HG03354 (cell line): ENCODE data around the gene FADS3.

Experiments used
- ATAC-seq: cut with Tn5 transposase; IDR thresholded peaks from one replicate; pipeline ENCODE4 v1.9.1; 2021; ENCODE audit warnings: mild to moderate bottlenecking; ENCODE audit not compliant: unreplicated experiment, poor library complexity, severe bottlenecking

Gene FADS3

DNA sequence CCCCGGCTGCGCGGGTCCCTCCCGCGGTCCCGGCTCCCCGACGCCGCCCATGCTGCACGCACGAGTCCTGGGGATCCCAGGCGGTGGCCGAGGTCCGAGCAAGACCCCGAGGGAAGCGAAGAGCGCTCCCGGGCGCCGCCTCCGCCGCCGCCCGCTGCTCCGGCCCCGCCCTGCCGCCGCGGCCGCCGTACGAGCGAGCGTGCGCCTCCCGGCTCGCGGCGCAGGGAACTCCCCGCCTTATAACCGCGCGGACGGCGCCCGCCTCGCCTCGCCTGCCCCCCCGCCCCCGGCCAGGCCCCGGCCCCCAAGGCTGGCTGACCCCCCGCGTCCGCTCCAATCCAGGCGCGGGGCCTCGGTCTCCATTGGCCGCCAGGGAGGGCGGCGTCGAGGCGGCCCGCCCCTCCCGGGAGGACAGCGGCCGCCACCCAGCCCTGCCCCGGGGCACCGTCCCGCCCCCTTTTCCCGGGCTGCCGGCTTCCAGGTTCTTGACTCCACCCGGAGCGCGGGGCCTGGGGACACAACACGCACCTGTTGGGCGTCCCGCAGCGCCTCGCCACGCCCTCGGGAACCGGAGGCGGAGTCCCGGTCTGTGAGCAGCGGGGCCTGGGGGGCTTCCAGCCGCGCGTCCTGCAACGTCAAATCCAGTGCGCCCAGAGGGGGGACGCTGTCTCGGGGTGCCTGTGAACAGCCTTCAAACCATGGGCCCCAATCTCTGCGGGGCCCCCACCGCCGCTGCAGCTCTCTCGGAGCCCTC, at the start of gene FADS3:
Gene FADS3, minus strand, starts transcription at position 215 of the 754 bp plus-strand sequence. Its CDS starts 164 bp downstream, at position 51.
- no peak for ATAC-seq

- no peak for ATAC-seq
These were observed 49.1 kb upstream of the FADS3 start for GRCh38 chr11:61940466-61940865.

DNA sequence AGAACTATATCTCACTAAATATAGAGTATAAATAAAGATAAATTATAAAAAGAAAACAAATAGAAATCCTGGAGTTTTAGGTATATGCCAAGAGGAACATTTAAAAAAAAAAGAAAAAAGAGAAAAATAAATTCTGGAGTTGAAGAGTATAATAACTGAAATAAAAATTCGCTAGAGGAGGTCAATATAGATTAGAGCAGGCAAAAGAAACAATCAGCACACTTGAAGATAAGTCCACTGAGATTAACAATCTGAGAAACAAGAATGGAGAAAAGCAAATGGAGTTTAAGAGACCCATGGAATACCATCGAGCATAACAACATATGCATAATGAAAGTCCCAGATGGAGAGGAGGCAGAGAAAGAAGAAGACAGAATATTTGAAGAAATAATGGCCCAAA, 44.5 kb upstream of the FADS3 start:
- ATAC-seq, result no peak

DNA sequence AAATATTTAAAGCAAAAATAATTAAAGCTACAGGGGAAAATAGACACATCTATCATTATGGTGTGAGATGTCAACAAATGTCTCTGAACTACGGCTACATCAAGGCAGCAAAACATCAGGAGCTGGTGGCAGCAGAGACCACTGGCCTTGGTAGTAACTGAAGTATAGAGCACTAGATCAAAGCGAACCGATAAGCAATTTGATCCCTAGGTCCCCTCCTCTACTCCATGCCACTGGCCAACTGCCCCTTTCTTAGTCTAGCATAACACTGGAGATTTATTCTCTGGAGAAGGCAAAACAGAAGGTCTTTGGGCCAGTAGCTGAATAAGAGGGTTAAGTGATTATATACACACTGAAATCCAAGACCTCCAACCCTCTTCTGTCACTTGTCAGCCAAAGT, 39.6 kb upstream of the FADS3 start:
- ATAC-seq, result no peak

GRCh38 chr11:61928606-61929005, 37.3 kb upstream of the FADS3 start:
- ATAC-seq, result no peak

DNA sequence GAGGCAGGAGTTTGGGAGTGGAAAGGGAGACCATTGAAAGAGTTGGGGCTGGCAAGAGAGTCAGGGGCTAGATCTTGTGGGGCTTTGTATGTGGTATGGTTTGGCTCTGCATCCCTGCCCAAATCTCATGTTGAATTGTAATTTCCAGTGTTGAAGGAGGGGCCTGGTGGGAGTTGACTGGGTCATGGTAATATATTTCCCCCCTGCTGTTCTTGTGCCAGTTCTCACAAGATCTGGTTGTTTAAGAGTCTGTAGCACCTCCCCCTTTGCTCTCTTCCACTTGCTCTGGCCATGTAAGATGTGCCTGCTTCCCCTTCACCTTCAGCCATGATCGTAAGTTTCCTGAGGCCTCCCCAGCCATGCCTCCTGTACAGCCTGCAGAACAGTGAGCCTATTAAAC, 36.2 kb upstream of the FADS3 start:
- ATAC-seq, result no peak

DNA sequence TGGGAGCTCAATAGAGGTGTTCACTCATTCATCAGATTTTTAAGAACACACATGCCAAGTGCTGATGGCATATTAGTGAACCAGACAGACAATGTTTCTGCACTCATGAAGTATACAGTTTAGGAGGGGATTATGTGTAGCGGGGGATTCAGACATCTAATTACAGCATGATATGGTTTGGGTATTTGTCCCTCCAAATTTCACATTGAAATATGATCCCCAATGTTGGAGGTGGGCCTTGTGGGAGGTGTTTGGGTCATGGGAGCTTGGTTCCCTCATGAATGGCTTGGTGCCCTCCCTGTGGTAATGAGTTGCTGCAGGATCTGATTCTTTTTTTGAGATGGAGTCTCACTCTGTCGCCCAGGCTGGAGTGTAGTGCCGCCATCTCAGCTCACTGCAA, 34.9 kb upstream of the FADS3 start:
- ATAC-seq, result no peak

DNA sequence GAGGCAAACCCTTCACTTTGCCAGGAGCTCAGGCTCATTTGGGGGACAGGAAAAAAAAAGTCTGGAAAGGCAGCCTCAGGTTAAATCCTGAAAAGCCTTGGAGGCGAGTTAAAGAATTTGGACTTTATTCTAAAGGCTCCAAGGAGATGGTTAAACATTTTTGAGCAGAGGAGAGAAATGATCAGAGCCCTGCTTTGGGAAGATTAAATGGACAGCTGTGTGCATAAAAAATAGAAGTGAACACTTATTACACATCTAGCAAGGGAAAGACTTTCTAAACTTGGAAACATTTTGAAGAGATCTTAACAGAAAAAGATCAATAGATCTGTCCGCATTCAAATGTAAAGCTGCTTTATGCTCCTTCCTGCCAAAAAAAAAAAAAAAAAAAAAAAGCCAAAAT, 34.4 kb upstream of the FADS3 start:
- ATAC-seq, result no peak

DNA sequence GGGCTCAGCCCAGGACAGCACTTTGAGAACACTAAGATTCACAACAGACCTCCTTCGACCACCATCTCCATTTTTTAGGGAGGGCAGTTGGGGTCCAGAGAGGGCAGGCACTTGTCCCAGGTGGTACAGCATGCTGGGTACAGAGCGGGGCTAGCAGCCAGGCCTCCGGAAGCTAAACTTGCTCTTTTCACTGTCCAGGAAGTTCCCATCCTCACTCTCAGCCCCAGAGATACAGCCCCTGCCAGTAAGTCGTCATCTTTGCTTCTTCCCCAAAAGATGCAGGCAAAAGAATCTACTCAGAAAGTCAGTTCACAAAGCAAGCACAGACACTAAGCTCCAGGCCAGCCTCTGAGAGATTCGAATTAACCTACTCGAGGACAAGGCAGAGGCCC, 32.7 kb upstream of the FADS3 start:
- no peak for ATAC-seq

DNA sequence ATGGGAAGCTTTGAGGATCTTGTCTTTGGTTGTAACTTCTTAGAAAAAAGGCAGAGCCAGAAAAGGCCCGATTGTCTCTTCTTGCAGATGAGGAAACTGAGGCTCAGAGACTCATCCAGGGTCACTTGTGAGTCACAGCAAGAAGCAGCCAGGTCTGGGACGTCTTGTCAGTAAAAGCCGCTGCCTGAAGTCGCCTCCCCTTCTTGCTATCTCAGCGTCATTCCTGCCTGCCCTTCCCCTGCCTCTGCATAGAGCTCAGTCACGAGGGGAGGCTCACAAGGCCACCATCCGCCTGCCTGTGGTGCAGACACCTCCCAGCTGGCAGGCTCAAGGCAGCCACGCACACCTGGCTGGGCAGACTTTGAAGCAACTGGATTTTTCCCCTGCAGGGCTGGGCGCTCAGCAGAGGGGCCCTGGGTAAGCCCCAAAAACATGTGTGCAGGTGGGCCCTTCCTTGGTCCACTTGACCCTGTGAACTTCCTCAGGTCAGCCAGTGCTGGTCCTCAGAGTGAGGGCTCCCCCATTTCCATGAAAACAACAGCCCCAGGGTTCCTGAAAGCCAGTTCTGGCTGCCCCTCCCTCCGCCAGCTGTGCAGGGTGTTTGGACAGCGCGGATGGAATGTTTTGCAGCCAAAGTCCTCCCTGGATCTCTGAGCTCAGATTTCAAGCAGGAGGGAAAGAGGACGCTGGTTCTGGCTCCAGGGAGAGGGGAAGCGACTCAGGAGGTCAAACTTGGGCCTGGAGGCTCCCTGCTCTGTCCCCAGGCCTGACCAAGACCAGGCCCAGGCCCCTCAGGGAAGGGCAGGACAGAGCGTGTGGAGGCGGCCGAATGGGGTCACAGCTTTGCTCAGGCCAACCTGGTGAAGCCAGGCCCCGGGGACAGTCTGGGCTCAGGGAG, 32.1 kb upstream of the FADS3 start:
- no peak for ATAC-seq

- ATAC-seq, result no peak
These were observed 31.2 kb upstream of the FADS3 start for GRCh38 chr11:61922539-61922938.

GRCh38 chr11:61921446-61921845, 30.1 kb upstream of the FADS3 start:
- ATAC-seq, result no peak

- ATAC-seq, result no peak
These were observed 28.6 kb upstream of the FADS3 start for GRCh38 chr11:61919705-61920631.

DNA sequence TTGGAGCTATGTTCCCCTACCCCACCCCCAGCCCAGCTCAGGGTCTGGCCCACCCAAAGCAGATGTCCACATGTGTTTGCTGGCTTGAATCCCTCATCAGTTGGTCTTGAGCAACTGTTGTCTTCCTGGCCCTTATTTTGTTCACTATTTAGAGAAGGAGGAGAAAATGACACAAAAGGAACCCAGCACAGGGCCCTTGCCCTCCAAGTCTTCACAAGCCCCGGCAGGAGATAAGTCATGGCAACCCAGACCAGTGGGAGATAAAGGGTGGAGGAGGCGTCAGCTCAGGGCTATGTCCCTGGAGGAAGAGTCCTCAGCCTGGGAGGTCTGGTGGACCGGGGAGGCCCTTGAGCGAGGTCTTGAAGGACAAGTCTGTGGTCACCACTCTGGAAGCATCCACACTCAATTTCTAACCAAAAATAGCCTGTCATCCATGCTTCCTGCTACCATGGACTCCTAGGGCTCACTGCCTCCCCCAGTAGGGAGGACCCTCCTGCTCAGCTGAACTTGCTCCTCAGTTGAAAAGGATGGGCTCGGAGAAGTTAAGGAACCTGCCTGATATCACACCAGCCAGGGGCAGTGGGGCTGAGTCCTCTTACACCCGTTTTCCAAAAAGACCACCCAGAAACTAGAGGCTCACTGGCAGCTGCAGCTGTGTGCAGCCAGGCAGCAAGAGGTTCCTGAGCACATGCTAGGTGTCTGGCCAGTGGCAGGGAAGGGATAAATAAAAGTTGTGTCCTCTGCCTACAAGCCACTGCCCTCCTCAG, 27.8 kb upstream of the FADS3 start:
- ATAC-seq, result no peak

GRCh38 chr11:61918251-61918937, 27.0 kb upstream of the FADS3 start:
- no peak for ATAC-seq

DNA sequence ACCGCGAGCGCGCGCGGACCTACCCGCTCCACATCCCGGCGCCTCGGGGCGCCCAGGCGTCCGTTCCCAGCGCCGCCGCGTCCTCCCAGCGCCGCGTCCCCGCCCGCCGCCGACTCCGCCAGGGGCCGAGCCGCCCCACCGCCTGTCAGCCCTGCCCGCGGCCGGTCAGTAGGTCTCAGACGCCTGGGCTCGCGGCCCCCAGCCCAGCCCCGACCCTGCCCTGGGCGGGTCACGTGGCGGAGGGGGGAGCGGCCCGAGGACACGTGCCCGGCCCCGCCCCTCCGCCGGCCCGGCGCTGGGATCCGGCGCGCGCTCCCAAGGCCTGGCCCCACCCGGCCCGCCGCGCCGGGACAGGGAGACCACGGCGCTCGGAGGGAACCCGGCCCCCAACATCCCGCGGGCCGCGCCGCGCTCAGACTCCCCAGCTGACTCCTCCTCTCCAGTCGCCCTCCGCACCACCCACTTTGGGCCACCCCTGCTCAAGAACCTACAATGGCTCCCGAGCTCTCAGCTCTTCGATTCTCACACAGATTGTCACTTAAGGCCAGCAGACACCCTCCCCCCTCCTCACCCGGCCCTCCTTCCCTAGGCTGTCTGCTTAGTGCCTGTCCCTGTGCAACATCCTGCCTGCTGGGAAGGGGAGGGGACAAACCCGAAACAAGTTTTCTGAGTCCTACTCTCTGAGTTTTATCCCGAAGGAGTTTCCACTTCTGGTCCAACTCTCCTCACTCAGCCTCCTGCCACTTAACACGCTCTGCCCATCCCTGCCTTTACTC, 26.2 kb upstream of the FADS3 start, which contains the start of gene RAB3IL1:
Gene RAB3IL1, minus strand, starts transcription at position 233 of the 776 bp plus-strand sequence. Its CDS starts 199 bp downstream, at position 34.
- ATAC-seq, result no peak

DNA sequence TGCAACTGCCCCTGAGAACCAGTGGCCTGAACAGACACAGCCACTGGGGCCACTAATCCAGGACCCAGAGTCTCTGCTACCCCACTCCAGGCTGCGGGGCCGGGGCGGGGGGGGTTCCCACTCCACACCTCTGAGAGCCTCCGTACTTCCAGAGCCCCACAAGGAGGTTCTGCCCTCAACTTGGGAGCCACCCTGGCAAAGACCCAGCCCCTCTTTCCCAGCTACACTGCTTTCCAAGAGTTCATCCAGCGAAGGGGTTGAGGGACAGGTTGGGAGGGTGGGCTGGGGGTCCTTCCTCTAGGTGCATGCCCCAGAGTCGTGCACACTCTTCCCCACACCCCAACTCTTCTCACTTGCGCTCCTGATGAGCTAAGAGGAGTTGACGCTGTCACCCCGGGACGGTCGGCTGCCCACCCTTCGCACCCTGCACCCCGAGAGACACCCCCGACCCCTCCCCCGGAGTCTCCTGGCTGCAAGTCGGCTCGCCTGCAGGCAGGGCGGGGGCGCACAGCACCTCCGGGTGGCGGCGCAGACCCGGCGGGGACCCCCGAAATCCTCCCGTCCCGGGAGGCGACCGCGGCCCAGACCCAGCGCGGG, 25.5 kb upstream of the FADS3 start:
- no peak for ATAC-seq
